GM23248 (cell line): ENCODE results near the gene IGSF22.

Source experiments
- EZH2 ChIP-seq: fragments of 200-600 bp; sonication (generic); IDR thresholded peaks from 2 replicates; pipeline ENCODE4 v1.6.1; 2018; ENCODE audit warnings: antibody characterized with exemption, mild to moderate bottlenecking; ENCODE audit not compliant: insufficient read depth, poor library complexity, severe bottlenecking
- EZH2phosphoT487 ChIP-seq: fragments of 200-600 bp; sonication (generic); IDR thresholded peaks from 2 replicates; pipeline ENCODE4 v1.6.1; 2018; ENCODE audit warnings: antibody characterized with exemption, moderate library complexity, mild to moderate bottlenecking, low read depth; ENCODE audit not compliant: insufficient read depth

DNA sequence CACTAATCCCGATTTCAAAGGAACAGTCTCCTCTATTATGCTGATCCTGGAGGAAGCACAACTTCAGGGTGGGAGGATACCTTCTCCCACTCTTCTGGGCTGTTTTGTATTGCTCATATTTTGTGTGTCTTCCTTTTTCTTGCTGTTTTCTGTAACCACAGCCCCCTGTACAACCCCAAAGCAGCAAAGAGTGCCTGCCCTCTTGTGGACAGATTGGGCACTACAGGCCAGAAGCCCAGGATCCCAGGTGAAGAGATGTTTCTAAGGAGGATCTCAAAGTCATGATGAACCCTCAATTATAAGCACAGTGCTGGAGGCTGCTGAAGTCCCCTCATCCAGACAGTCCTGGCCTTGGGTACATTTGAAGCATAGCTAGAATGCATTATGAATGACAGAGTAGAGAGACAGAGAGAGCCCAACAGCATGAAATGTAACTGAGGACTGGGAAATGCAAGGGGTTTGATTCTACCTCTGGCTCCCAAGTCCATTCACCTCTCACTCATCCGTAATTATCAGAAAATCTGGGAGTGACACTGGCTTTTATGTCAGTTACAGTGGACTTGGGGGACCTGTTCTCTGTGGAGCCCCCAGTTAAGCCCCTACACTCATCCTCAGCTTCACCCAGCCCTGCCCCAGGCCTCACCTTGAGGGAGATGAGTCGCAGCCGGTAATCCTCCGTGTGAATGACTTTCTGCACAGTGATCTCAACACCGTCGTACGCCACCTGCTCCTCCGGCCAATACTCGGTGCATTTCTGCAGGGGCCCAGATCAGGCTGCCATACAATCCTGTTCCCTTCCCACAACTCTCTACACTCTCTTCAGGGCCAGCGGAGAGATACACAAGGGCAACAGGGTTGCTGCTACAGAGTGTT lies 6.2 kb upstream of the IGSF22 start:
- no peak for TF ChIP-seq EZH2
- no peak for TF ChIP-seq EZH2phosphoT487
